ENCODE results near the gene ZNF587. TPM values are rescaled to one million over a fixed set of nuclear protein-coding genes. Genes with fewer than 3 reads are reported as not detected.

ZNF587 gene
- total and polyA plus RNA-seq, 2 of the 8 experiments (the other 6 are each of a cell fraction or from before 2014, with no cell fraction given): 18.1 to 42.1 TPM

- ChIA-PET POLR2A (ENCODE audit: partially characterized antibody) (interaction anchor here (0.6 to 3.5 kb wide), 21 partner anchors 11 to 483 kb away, joined by 3 to 36 read pairs (median 3); partner anchors contain the start of genes ZNF135, ZNF154, ZNF586 and ZNF587), CTCF (ENCODE audit: partially characterized antibody) (interaction anchor here (0.6 to 1.6 kb wide), 3 partner anchors 10 to 350 kb away, joined by 4 read pairs; no protein-coding TSS in a partner anchor)
- H2BK120ac ChIP-seq (replicated peaks; ENCODE audit: low read depth, low read length): no peak overlapping the region
- H3K27ac ChIP-seq (ENCODE audit: low read depth, low read length): no peak overlapping the region
- no peaks in the 10 kb centered on the region for H3K9me3 ChIP-seq (ENCODE audit: insufficient read depth in 2 of 2, low read depth in 1 of 2, low read length in 1 of 2)
- peak overlapping the region; percentile 52 to 94; a peak in 3 of 4 replicates for H3K4me2 ChIP-seq (ENCODE audit: insufficient read depth in 1 of 2, low read depth in 2 of 2, low read length in 2 of 2)
- no peak overlapping the region for H3K14ac ChIP-seq (ENCODE audit: insufficient read length)
- H3K23me2 ChIP-seq (ENCODE audit: low read depth, low read length): peaks cover 7% of the 10 kb centered on the region
- no peaks in the 10 kb centered on the region for H3K27me3 ChIP-seq (replicated peaks in 1 of 4; ENCODE audit: control insufficient read depth in 3 of 4, extremely low read depth in 1 of 4, insufficient read depth in 3 of 4, low read length in 3 of 4)
- TF ChIP-seq YY1 (IDR thresholded peaks at IDR 0.05; ENCODE audit: low read depth, low read length) (no peak), KDM4A (IDR thresholded peaks at IDR 0.05; ENCODE audit: low read depth, low read length, severe bottlenecking) (no peak), TEAD4 (IDR thresholded peaks at IDR 0.05; ENCODE audit: low read depth, low read length) (no peak), BRCA1 (IDR thresholded peaks at IDR 0.05; ENCODE audit: low read depth, low read length) (no peak), SP1 (IDR thresholded peaks at IDR 0.05; ENCODE audit: low read depth, low read length) (no peak), HDAC6 (IDR thresholded peaks at IDR 0.05; ENCODE audit: low read depth, low read length) (no peak), USF2 (IDR thresholded peaks at IDR 0.05; ENCODE audit: low read length) (no peak), SP2 (IDR thresholded peaks at IDR 0.05; ENCODE audit: low read length) (no peak)
- TF ChIP-seq, protein P1, sequence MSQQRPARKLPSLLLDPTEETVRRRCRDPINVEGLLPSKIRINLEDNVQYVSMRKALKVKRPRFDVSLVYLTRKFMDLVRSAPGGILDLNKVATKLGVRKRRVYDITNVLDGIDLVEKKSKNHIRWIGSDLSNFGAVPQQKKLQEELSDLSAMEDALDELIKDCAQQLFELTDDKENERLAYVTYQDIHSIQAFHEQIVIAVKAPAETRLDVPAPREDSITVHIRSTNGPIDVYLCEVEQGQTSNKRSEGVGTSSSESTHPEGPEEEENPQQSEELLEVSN (IDR thresholded peaks at IDR 0.05): no peak
- H2BK12ac ChIP-seq (ENCODE audit: low read depth, low read length): no peak overlapping the region
- no peak overlapping the region for H4K5ac ChIP-seq (ENCODE audit: insufficient read length, low read depth, low read length)
- peaks cover 2 to 18% of the 10 kb centered on the region in 2 experiments; a peak in 3 of 4 replicates for H3K79me2 ChIP-seq (ENCODE audit: control insufficient read depth in 1 of 2, insufficient read depth in 2 of 2, low read length in 2 of 2)
- no peak overlapping the region for H3K56ac ChIP-seq (replicated peaks; ENCODE audit: insufficient read length, low read depth, low read length)
- H2AK5ac ChIP-seq (ENCODE audit: low read depth, low read length): no peak overlapping the region
- H3K4me3 ChIP-seq (ENCODE audit: extremely low read depth in 1 of 4, insufficient read depth in 2 of 4, low read depth in 3 of 4, low read length in 4 of 4): peak overlapping the region in 1 of 4 experiments; percentile 99; a peak in 2 of 8 replicates
- no peak overlapping the region for H3K18ac ChIP-seq (ENCODE audit: extremely low read depth, low read length)
- H3K36me3 ChIP-seq (ENCODE audit: control insufficient read depth in 2 of 4, insufficient read depth in 4 of 4, low read length in 3 of 4): peaks cover 2 to 14% (median 5%) of the 10 kb centered on the region in 4 experiments; a peak in 5 of 8 replicates
- peaks cover 0 to 4% (median 3%) of the 10 kb centered on the region in 4 experiments; a peak in 5 of 7 replicates for H3K4me1 ChIP-seq (replicated peaks in 1 of 4; ENCODE audit: control insufficient read depth in 3 of 4, insufficient read depth in 4 of 4, low read length in 3 of 4)
- no peak overlapping the region for H3K23ac ChIP-seq (ENCODE audit: insufficient read length)
- H4K20me1 ChIP-seq (replicated peaks in 1 of 2; ENCODE audit: control insufficient read depth in 1 of 2, insufficient read depth in 2 of 2, low read length in 2 of 2): peaks cover 0 to 6% of the 10 kb centered on the region in 2 experiments
- DNase-seq (ENCODE audit: low read depth in 1 of 2, low spot score in 2 of 2): no peak
- no peak overlapping the region for H4K91ac ChIP-seq (replicated peaks; ENCODE audit: insufficient read length, low read length)
- 92% methylated on average over 17 of the region's 17 CpGs; no CpG with 5 or more reads in 1 of the 2 experiments for WGBS, 2 experiments (ENCODE audit: extremely low coverage in 1 of 2, insufficient coverage in 1 of 2, insufficient read length in 1 of 2, insufficient replicate concordance in 2 of 2, low coverage in 1 of 2, low lambda C conversion rate in 2 of 2, missing lambda C conversion rate in 1 of 2)
- FAIRE-seq: no peak
- peak overlapping the region; percentile 53; the same call in 1 of the 2 replicates for H4K8ac ChIP-seq (ENCODE audit: extremely low read depth, insufficient read depth, low read length)
- 0 out of 2 replicates have a peak, but pooled peaks cover 2% of the 10 kb centered on the region for H3K79me1 ChIP-seq (ENCODE audit: low read depth, low read length)
- H2BK5ac ChIP-seq (ENCODE audit: low read depth, low read length): no peak overlapping the region
- no peak overlapping the region for H2AFZ ChIP-seq (ENCODE audit: low read length)
- no peak overlapping the region for H2BK15ac ChIP-seq (ENCODE audit: low read length)
- H3K9ac ChIP-seq (replicated peaks in 1 of 4; ENCODE audit: extremely low read depth in 1 of 4, low read depth in 3 of 4, low read length in 3 of 4): no peak overlapping the region
- H2BK20ac ChIP-seq (ENCODE audit: low read length): no peak overlapping the region
- H3K4ac ChIP-seq (replicated peaks; ENCODE audit: insufficient read length, low read depth, low read length): no peak overlapping the region
Measured at GRCh38 chr19:57815247-57816075, 34.2 kb upstream of the ZNF587 start.

Measured in H1 (cell line).